NT2/D1 (cell line): ENCODE results near the gene SCGB1D2.

Experiments
- SUZ12 ChIP-seq: IDR thresholded peaks from 2 replicates; pipeline ENCODE4 v1.6.1; 2011; ENCODE audit not compliant: insufficient read length, insufficient read depth; ENCODE audit errors: extremely low read depth
- YY1 ChIP-seq: IDR thresholded peaks from 2 replicates; pipeline ENCODE4 v1.6.1; 2011; ENCODE audit not compliant: insufficient read length, insufficient read depth

GRCh38 chr11:62260261-62260953 is 18.4 kb downstream of the SCGB1D2 start:
- no peak for TF ChIP-seq YY1
- TF ChIP-seq SUZ12 = no peak
